AG20443 (cell line): ENCODE results near the gene WDR7.
A peak's percentile ranks its signal among the peaks of the same experiment; 100 is the strongest.

Experiments
- DNase-seq: peaks from one replicate; pipeline ENCODE4 v3.0.0; 2012; ENCODE audit warnings: low spot score, mixed read lengths

The WDR7 gene

GRCh38 chr18:56890632-56891031, 239.5 kb downstream of the WDR7 start:
- DNase-seq, result peak; percentile 71

GRCh38 chr18:56891116-56891515, 240.0 kb downstream of the WDR7 start:
- DNase-seq, result no peak

- no peak for DNase-seq
Measured at GRCh38 chr18:56891870-56892269, 240.7 kb downstream of the WDR7 start.

DNA sequence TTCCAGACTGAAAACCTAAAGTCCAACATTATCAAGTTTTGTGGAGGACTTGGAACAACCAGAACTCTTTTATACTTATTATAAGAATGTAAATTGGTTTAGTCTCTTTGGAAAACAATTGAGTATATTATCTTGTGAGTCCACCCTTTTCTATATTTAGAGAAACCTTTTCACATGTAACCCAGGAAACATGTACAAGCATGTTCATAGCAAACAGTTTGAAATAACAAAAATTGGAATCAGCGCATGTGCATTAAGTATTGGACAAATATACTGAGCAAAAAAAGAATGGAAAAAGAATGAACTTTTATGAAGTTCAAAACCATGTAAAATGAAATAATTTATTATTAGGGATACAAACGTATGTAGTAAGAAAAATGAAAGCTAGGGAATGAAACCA, 246.0 kb downstream of the WDR7 start:
- no peak for DNase-seq

DNA sequence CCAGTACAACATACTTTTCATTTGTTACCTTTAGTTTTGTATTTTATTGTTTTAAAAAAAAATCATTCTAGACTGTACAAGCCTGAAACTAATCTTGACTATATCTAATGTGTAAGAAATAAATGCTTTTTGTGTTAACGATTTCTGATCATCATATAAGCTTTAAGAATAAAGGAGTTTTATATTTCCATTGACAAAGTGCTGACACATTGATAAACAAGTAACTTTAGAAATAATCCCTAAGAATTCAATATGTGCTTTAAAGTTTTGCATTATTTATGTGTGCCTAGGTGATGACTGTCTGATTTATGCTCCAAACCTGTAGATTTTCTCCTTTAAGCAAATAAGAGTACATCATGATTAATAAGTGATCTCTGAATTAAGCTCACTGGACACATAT, 248.5 kb downstream of the WDR7 start:
- no peak for DNase-seq

- no peak for DNase-seq
Measured at GRCh38 chr18:56900195-56901094, 249.3 kb downstream of the WDR7 start.

DNA sequence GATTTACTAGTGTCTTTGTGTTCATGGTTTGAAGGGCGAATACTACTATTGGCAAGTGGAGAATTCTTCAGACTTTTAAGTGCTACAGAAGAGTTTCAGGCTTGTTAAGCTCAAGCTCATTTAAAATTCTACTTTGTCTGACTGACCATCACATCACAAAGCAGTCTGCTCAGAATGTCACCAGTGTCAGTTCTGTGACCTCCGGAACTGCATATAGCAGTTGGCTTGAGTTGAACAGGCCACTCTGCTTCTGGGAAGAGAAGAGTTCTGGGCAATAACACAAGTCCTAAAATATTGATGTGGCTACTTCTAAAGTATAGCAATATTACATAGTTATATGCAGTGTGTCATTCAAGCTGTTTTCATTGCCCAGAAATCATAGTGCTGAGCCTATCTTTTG, 250.8 kb downstream of the WDR7 start:
- no peak for DNase-seq

- no peak for DNase-seq
Measured at GRCh38 chr18:56902653-56903052, 251.5 kb downstream of the WDR7 start.

- DNase-seq, result no peak
Measured at GRCh38 chr18:56903686-56904085, 252.5 kb downstream of the WDR7 start.

GRCh38 chr18:56907771-56908170, 256.6 kb downstream of the WDR7 start:
- no peak for DNase-seq

DNA sequence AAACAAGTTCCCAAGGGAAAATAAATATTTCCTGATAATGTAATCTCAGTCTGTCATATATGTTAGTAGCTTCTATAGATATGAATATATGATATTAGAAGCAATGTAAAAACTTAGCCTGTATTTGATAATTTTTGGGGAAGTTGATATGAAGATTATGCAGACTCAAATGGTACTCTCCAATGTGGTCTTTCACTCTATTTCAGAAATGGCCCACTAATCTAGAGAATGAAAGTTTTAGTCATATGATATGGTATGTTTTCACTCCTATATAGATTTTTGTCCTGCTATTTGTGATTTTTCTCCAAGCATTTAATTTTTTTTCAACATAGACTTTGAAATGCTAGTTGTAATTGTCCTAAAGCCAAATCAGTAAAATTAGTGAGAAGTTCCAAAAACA, 259.1 kb downstream of the WDR7 start:
- no peak for DNase-seq

GRCh38 chr18:56910967-56911366, 259.8 kb downstream of the WDR7 start:
- no peak for DNase-seq

DNA sequence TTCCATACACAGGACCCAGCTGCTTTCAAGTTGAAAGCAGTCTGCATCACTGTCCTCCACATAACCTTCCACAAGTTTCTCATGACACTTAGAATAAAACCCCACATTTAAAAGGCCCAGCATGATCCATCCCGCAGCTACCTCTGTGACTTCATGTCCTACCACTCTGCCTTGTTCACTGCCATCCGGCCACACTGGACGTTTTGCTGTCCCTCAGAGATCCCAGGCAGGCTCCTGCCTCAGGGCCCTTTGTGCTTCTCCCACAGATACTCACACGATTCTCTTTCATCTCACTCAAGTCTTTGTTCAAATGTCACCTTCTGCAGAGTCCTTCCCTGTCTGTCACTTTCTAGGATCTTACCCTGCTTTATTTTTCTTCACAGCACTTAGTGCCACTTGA, 262.8 kb downstream of the WDR7 start:
- no peak for DNase-seq

- DNase-seq, result no peak
Measured at GRCh38 chr18:56919190-56919589, 268.0 kb downstream of the WDR7 start.

- no peak for DNase-seq
Measured at GRCh38 chr18:56921896-56922480, 270.8 kb downstream of the WDR7 start.

GRCh38 chr18:56926734-56927133, 275.6 kb downstream of the WDR7 start:
- DNase-seq, result no peak

GRCh38 chr18:56927786-56928185, 276.6 kb downstream of the WDR7 start:
- no peak for DNase-seq

DNA sequence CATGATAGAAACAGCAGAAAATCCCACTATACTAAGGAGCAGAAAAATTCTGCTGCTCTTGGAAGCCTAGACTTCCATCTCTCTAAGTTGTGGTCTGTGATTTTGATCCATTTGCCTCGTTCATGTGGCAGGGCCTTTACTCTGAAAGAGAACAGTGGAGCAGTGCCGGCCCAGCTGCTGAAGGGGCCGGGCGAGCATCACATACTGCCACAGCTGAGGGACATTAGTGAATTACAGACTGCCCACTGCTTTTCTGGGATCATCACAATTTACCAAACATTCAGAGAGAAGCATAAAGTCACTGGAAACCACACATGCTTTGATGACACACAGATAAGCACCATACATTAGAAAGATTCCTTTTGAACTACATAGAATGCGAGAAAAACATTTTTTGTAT, 278.7 kb downstream of the WDR7 start:
- no peak for DNase-seq

- no peak for DNase-seq
Measured at GRCh38 chr18:56933472-56933871, 282.3 kb downstream of the WDR7 start.

- DNase-seq, result no peak
Measured at GRCh38 chr18:56934131-56934530, 283.0 kb downstream of the WDR7 start.

- DNase-seq, result no peak
Measured at GRCh38 chr18:56934906-56935305, 283.7 kb downstream of the WDR7 start.

DNA sequence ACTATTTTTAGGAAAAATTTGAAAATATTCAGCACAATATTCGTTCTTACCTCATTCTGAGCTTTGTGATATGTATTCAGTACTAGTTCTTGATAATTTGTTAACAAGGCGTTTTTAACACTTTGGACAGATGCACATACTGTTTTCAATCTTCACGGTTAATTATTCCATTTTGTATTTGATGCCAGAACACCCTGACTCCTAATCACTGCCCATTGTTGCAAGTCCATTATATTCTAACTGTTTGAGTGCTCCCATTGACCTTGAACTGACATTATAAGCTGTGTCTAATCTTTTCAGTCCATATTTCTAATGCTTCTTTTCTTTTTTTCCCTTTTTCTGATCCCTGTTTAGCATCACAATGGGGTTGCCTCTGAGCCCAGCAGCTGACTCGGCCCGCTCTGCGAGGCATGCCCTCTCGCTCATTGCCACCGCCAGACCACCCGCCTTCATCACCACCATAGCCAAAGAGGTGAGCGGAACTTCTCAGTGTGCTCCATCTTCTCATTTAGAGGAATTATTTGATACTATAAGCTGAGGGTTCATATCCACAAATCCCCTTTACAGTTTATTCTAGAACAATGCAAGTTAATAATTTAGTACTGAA, 284.4 kb downstream of the WDR7 start:
- DNase-seq, result no peak

DNA sequence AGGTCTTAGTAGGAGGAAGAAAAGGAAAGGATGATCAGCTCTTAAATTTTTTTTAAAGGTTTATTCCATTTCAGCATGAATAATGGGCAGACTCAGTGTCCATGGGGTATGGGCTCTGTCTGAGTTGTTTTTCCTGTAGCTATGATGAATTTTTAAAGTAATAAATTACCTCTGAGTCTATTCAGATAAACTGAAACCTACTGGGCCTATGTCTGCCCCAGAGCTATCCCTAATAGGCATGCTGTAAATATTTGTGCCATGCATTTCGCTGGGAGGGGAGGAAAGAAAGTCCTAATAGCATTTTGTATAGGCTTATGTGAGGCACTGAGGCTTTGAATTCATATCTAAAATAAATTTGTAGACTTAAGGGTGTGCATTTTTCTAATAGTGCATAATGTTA, 285.3 kb downstream of the WDR7 start:
- no peak for DNase-seq
